Thoracic aorta (tissue), 2 donors: ENCODE measurements around the gene CYP19A1. TPM values are rescaled to one million over a fixed set of nuclear protein-coding genes. Genes with fewer than 3 reads are reported as not detected.

ENCODE experiments used
- ATAC-seq: fragments of 150-250 bp; one replicate; pipeline ENCODE4 v1.8.0; 2017; ENCODE audit warnings: low read depth; ENCODE audit not compliant: insufficient number of reproducible peaks, low FRiP score
- DNase-seq: peaks from one replicate; pipeline ENCODE4 v3.0.0-alpha.2; 2020; ENCODE audit warnings: low spot score
- H3K27ac ChIP-seq, 2 donors: fragments of 200-600 bp; sonication (generic); 1 replicate in 1 of 2; 2 replicates in 1 of 2; pipeline ENCODE4 v1.5.1; 2016; ENCODE audit warnings: mild to moderate bottlenecking in 2 of 2, moderate library complexity in 2 of 2
- H3K27me3 ChIP-seq: fragments of 200-600 bp; sonication (generic); replicated peaks from 2 replicates; pipeline ENCODE4 v1.6.0; 2016; ENCODE audit warnings: mild to moderate bottlenecking; ENCODE audit not compliant: insufficient read depth
- H3K36me3 ChIP-seq: fragments of 200-600 bp; sonication (generic); one replicate; pipeline ENCODE4 v1.5.1; 2016
- H3K4me1 ChIP-seq, 2 donors: fragments of 200-600 bp; sonication (generic); 1 replicate in 1 of 2; 2 replicates in 1 of 2; pipeline versions ENCODE4 v1.5.1 to v1.6.0; 2016; ENCODE audit warnings: low read depth in 2 of 2, mild to moderate bottlenecking in 1 of 2; ENCODE audit not compliant: control insufficient read depth in 1 of 2
- H3K4me3 ChIP-seq: fragments of 200-600 bp; sonication (generic); 2 replicates; pipeline ENCODE4 v1.5.1; 2016; ENCODE audit warnings: mild to moderate bottlenecking
- H3K9me3 ChIP-seq: fragments of 200-600 bp; sonication (generic); 2 replicates; pipeline ENCODE4 v1.5.1; 2016
- total RNA-seq, 2 donors: library from RNA; depleted of rRNA; stranded (reverse); fragments of >200 nt; gene quantifications; one replicate each; pipeline versions ENCODE4 v1.1.0 to v1.2.3, GENCODE V29; 2016
- TF ChIP-seq, protein P1 (sequence below): fragments of 200-600 bp; sonication (generic); IDR thresholded peaks from one replicate; pipeline ENCODE4 v1.5.1; 2019; ENCODE audit warnings: antibody characterized with exemption

CYP19A1 gene
- total RNA-seq, 2 donors from 2014 or later: 0.54 to 3.1 TPM

DNA sequence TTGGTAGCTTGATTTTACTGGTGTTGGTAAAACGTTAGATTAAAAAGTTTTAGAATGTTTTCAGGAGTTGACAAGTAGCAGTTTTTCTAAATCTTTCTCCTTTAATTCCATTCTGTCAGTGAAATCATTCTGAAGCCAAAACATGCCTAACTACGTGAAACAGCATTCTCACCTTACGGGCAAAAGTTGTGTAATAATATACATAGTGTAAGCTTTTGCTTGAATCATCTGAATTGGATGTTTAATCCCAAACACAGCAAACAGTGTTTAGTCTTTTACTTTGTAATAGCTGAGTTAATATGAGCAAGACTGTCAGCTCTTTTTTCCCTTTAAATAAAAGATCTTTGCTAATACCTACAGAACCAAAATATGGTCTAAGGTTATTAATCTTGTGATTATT is 100.6 kb downstream of the CYP19A1 start:
- H3K27ac ChIP-seq: no peak overlapping the region
- H3K4me1 ChIP-seq: no peaks in the 10 kb centered on the region
- TF ChIP-seq, protein P1, sequence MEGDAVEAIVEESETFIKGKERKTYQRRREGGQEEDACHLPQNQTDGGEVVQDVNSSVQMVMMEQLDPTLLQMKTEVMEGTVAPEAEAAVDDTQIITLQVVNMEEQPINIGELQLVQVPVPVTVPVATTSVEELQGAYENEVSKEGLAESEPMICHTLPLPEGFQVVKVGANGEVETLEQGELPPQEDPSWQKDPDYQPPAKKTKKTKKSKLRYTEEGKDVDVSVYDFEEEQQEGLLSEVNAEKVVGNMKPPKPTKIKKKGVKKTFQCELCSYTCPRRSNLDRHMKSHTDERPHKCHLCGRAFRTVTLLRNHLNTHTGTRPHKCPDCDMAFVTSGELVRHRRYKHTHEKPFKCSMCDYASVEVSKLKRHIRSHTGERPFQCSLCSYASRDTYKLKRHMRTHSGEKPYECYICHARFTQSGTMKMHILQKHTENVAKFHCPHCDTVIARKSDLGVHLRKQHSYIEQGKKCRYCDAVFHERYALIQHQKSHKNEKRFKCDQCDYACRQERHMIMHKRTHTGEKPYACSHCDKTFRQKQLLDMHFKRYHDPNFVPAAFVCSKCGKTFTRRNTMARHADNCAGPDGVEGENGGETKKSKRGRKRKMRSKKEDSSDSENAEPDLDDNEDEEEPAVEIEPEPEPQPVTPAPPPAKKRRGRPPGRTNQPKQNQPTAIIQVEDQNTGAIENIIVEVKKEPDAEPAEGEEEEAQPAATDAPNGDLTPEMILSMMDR: no peak
- no peaks in the 10 kb centered on the region for H3K9me3 ChIP-seq
- no peaks in the 10 kb centered on the region for H3K27me3 ChIP-seq
- ATAC-seq: no peak
- H3K4me3 ChIP-seq: no peak overlapping the region
- DNase-seq: no peak
- H3K36me3 ChIP-seq: no peaks in the 10 kb centered on the region

DNA sequence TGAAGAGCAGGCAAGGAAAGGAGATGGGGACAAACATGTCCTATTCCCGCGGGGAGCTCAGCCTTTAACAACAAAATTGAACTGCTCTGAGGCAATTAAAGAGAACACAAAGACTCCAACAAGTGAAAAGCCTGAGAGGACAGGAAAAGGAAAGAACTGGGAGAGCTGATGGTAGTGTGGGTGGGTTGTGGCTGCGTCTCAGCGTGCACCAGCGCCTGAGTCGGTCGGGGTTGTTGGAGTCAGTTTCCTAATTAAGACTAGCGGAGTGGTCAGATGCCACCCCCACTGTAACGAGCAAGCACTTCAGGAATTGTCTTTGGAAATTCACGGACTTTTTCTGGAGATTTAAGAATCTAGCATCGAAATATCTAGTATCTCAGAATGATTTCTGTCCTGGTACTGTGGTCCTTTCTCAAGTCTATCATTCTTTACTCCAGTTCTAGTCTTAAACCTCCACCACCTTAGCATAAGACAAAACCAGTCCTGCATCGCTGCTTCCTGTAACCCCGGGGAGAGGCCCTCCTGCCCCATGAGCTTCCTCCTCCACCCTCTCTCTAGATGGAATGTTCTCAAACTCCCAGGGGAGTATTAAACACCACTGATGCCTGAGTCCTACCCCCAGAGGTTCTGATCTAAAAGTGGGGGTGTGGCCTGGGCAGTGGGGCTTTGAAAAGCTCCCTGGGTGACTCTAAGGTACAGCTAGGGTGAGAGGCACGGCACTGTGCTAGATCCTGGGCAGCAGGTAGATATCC is 104.0 kb downstream of the CYP19A1 start:
- ATAC-seq: no peak
- no peaks in the 10 kb centered on the region for H3K9me3 ChIP-seq
- TF ChIP-seq, protein P1: no peak
- no peaks in the 10 kb centered on the region for H3K36me3 ChIP-seq
- H3K27me3 ChIP-seq: no peaks in the 10 kb centered on the region
- no peak overlapping the region for H3K4me3 ChIP-seq
- no peak overlapping the region for H3K27ac ChIP-seq
- H3K4me1 ChIP-seq: no peaks in the 10 kb centered on the region
- no peak for DNase-seq

GRCh38 chr15:51232581-51232980 is 105.8 kb downstream of the CYP19A1 start:
- no peaks in the 10 kb centered on the region for H3K9me3 ChIP-seq
- no peak overlapping the region for H3K27ac ChIP-seq
- H3K4me3 ChIP-seq: no peak overlapping the region
- peaks cover 13 to 14% of the 10 kb centered on the region in 2 donors for H3K4me1 ChIP-seq
- TF ChIP-seq, protein P1: no peak
- H3K36me3 ChIP-seq: no peaks in the 10 kb centered on the region
- H3K27me3 ChIP-seq: no peaks in the 10 kb centered on the region
- ATAC-seq (no peak), DNase-seq (no peak)

DNA sequence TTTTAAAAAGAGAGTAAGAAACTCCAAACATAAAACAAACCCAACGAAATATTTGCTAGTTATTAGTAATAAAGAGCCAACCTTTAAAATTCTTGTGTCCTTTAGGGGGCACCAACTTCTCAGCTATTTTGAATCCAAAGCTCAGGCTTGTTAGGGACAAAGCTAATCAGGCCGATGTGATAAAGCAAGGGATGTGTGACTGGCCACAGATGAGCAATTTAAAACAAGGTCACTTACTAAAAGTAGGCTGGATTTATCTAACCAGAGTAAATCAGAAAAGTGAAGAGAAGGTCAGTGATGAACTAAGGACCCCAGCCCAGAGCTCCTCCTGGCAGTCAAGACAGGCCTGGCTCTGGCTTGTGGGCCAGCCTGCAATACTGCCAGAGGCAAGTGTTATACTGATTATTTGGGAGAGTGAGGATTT is 108.5 kb downstream of the CYP19A1 start:
- no peaks in the 10 kb centered on the region for H3K27me3 ChIP-seq
- H3K27ac ChIP-seq: no peak overlapping the region
- H3K4me1 ChIP-seq: peaks cover 14 to 22% of the 10 kb centered on the region in 2 donors
- no peaks in the 10 kb centered on the region for H3K36me3 ChIP-seq
- ATAC-seq: no peak
- H3K9me3 ChIP-seq: no peaks in the 10 kb centered on the region
- no peak for DNase-seq
- no peak overlapping the region for H3K4me3 ChIP-seq
- TF ChIP-seq, protein P1: peak; percentile 29

DNA sequence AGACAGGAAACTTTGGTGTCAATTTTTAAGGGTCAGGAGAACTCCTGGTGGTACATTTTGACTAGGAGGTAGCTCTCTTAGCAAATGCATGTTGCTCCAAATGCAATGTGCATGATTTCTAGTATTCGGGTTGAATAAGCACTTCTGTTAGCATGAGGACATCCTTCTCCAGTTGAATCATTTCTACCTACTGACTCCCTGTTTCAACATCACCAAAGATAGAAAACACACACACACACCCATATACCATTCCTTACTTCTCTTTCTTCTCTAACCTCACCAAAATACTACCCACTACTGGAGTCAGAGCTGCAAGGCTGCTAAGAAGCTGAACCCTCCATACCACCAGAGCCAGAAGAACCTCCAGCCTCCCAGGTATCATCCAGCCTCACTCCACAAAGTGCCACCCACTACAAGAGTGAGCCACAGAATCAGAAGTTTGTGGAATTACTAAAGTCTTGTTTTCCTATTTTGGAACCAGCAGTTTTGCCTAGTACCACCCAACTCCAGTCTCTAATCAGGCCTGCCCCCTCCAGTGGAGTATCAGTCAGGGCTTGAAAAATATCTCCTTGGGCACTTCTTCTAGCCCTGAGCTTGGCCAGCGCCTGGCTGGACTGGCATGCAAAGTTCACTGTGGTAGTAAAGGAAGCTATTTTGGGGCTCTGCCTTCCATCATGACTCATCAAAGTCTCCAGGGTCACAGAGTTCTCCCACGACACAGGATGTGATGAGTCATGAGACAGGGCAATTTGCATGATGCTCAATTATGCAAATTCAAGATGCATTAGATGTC is 110.3 kb downstream of the CYP19A1 start:
- ATAC-seq (peak; percentile 82), DNase-seq (peak; percentile 52)

More for the DNA sequence above, 110.3 kb downstream of the CYP19A1 start:
- Histone ChIP-seq H3K9me3 (no peaks in the 10 kb centered on the region), H3K36me3 (no peaks in the 10 kb centered on the region), H3K4me1 (peaks cover 24 to 40% of the 10 kb centered on the region in 2 donors), H3K4me3 (no peak overlapping the region), H3K27ac (peak overlapping the region; percentile 65 to 70), H3K27me3 (no peaks in the 10 kb centered on the region)
- TF ChIP-seq, protein P1: no peak
